ENCODE data around the gene MMP20.
A peak's percentile ranks its signal among the peaks of the same experiment; 100 is the strongest.

Gene MMP20

GRCh38 chr11:102573851-102574250 is 51.3 kb downstream of the MMP20 start:
- DNase-seq (ENCODE audit: low spot score), result no peak
- TF ChIP-seq, protein P1, sequence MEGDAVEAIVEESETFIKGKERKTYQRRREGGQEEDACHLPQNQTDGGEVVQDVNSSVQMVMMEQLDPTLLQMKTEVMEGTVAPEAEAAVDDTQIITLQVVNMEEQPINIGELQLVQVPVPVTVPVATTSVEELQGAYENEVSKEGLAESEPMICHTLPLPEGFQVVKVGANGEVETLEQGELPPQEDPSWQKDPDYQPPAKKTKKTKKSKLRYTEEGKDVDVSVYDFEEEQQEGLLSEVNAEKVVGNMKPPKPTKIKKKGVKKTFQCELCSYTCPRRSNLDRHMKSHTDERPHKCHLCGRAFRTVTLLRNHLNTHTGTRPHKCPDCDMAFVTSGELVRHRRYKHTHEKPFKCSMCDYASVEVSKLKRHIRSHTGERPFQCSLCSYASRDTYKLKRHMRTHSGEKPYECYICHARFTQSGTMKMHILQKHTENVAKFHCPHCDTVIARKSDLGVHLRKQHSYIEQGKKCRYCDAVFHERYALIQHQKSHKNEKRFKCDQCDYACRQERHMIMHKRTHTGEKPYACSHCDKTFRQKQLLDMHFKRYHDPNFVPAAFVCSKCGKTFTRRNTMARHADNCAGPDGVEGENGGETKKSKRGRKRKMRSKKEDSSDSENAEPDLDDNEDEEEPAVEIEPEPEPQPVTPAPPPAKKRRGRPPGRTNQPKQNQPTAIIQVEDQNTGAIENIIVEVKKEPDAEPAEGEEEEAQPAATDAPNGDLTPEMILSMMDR (IDR thresholded peaks at IDR 0.05; ENCODE audit: borderline replicate concordance, control extremely low read depth, extremely low read depth, insufficient read depth, missing control alignments), result no peak
- in situ Hi-C loops (cut with MboI; ENCODE audit: low sequenced_read_pairs, unreplicated experiment), result no loop called here

GRCh38 chr11:102572554-102573220 is 52.4 kb downstream of the MMP20 start:
- no peak for DNase-seq (ENCODE audit: low spot score)
- TF ChIP-seq, protein P1 (IDR thresholded peaks at IDR 0.05; ENCODE audit: borderline replicate concordance, control extremely low read depth, extremely low read depth, insufficient read depth, missing control alignments), result no peak
- in situ Hi-C loops (cut with MboI; ENCODE audit: low sequenced_read_pairs, unreplicated experiment), result no loop called here

DNA sequence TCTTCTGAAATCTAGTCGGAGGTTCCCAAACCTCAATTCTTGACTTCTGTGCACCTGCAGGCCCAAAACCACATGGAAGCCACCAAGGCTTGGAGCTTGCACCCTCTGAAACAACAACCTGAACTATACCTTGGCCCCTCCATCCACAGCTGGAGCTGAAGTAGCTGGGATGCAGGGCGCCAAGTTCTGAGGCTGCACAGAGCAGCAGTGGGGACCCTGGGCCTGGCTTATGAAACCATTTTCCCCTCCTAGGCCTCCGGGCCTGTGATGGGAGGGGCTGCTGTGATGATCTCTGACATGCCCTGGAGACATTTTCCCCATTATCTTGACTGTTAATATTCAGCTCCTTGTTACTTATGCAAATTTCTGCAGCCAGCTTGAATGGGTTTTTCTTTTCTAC is 56.3 kb downstream of the MMP20 start:
- DNase-seq (ENCODE audit: low spot score), result no peak
- TF ChIP-seq, protein P1 (IDR thresholded peaks at IDR 0.05; ENCODE audit: borderline replicate concordance, control extremely low read depth, extremely low read depth, insufficient read depth, missing control alignments), result no peak
- in situ Hi-C loops (cut with MboI; ENCODE audit: low sequenced_read_pairs, unreplicated experiment), result no loop called here

GRCh38 chr11:102566112-102566511 is 59.0 kb downstream of the MMP20 start:
- in situ Hi-C loops (cut with MboI; ENCODE audit: low sequenced_read_pairs, unreplicated experiment), result no loop called here
- DNase-seq (ENCODE audit: low spot score), result no peak
- TF ChIP-seq, protein P1 (IDR thresholded peaks at IDR 0.05; ENCODE audit: borderline replicate concordance, control extremely low read depth, extremely low read depth, insufficient read depth, missing control alignments), result no peak

GRCh38 chr11:102564110-102564509 is 61.0 kb downstream of the MMP20 start:
- TF ChIP-seq, protein P1 (IDR thresholded peaks at IDR 0.05; ENCODE audit: borderline replicate concordance, control extremely low read depth, extremely low read depth, insufficient read depth, missing control alignments), result no peak
- peak; percentile 57 for DNase-seq (ENCODE audit: low spot score)
- in situ Hi-C loops (cut with MboI; ENCODE audit: low sequenced_read_pairs, unreplicated experiment), result no loop called here

DNA sequence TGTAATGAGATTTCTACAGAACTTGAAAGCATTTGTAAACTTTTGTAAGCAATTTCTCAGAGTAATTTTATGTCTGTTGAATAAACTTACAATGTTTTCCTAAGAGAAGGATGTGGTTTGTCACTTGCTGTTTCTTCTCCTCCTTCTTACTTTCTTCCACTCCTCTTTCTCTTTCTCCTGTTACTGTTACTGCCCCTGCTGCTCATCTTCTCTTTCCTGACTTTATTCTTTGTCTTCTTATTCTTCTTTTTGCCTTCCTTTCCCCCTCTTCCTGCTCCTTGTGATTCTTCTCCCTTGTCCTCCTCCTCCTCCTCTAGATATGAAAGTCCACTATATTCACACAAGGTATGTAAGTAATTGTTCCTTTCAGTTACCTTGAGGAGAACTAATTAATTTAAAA is 63.5 kb downstream of the MMP20 start:
- TF ChIP-seq, protein P1 (IDR thresholded peaks at IDR 0.05; ENCODE audit: borderline replicate concordance, control extremely low read depth, extremely low read depth, insufficient read depth, missing control alignments), result no peak
- in situ Hi-C loops (cut with MboI; ENCODE audit: low sequenced_read_pairs, unreplicated experiment), result no loop called here
- DNase-seq (ENCODE audit: low spot score), result no peak
